HEK293 (cell line): ENCODE data around the gene SCNN1G.

Source experiments
- BCL11A ChIP-seq: fragments of 450-650 bp; formaldehyde crosslinking; IDR thresholded peaks from 2 replicates; pipeline ENCODE4 v1.5.1; 2016; ENCODE audit warnings: low read depth, missing biosample characterization, missing genetic modification characterization
- KLF16 ChIP-seq: fragments of 450-650 bp; formaldehyde crosslinking; IDR thresholded peaks from 2 replicates; pipeline ENCODE4 v1.5.1; 2017; ENCODE audit warnings: missing biosample characterization, missing genetic modification characterization
- KLF9 ChIP-seq: fragments of 450-650 bp; formaldehyde crosslinking; IDR thresholded peaks from 2 replicates; pipeline ENCODE4 v1.5.1; 2016; ENCODE audit warnings: missing biosample characterization, missing genetic modification characterization, low read depth
- MEIS1 ChIP-seq: sonication (generic); formaldehyde crosslinking; IDR thresholded peaks from 2 replicates; pipeline ENCODE4 v1.8.1; 2022; ENCODE audit warnings: missing genetic modification reagents, mild to moderate bottlenecking, borderline replicate concordance
- MYNN ChIP-seq: fragments of 450-650 bp; formaldehyde crosslinking; IDR thresholded peaks from 2 replicates; pipeline ENCODE4 v1.5.1; 2016; ENCODE audit warnings: missing biosample characterization, missing genetic modification characterization, borderline replicate concordance
- RBAK ChIP-seq: fragments of 450-650 bp; formaldehyde crosslinking; IDR thresholded peaks from 2 replicates; pipeline ENCODE4 v1.5.1; 2016; ENCODE audit warnings: missing biosample characterization, missing genetic modification characterization
- SALL2 ChIP-seq: fragments of 450-650 bp; formaldehyde crosslinking; IDR thresholded peaks from 2 replicates; pipeline ENCODE4 v1.5.0; 2017; ENCODE audit warnings: missing biosample characterization, mild to moderate bottlenecking, missing genetic modification characterization, borderline replicate concordance
- ZEB2 ChIP-seq: fragments of 450-650 bp; formaldehyde crosslinking; IDR thresholded peaks from 2 replicates; pipeline ENCODE4 v1.5.1; 2016; ENCODE audit warnings: missing biosample characterization, missing genetic modification characterization
- ZFP37 ChIP-seq: fragments of 450-650 bp; formaldehyde crosslinking; IDR thresholded peaks from 2 replicates; pipeline ENCODE4 v1.5.1; 2016; ENCODE audit warnings: missing biosample characterization, missing genetic modification characterization
- ZNF155 ChIP-seq: fragments of 450-650 bp; formaldehyde crosslinking; IDR thresholded peaks from 2 replicates; pipeline ENCODE4 v1.5.1; 2016; ENCODE audit warnings: missing biosample characterization, missing genetic modification characterization
- ZNF174 ChIP-seq: fragments of 450-650 bp; formaldehyde crosslinking; IDR thresholded peaks from 2 replicates; pipeline ENCODE4 v1.5.0; 2017; ENCODE audit warnings: missing biosample characterization, mild to moderate bottlenecking, missing genetic modification characterization
- ZNF211 ChIP-seq: fragments of 450-650 bp; formaldehyde crosslinking; IDR thresholded peaks from 2 replicates; pipeline ENCODE4 v1.5.1; 2016; ENCODE audit warnings: low read depth, missing biosample characterization, missing genetic modification characterization
- ZNF214 ChIP-seq: fragments of 450-650 bp; formaldehyde crosslinking; IDR thresholded peaks from 2 replicates; pipeline ENCODE4 v1.5.1; 2017; ENCODE audit warnings: missing biosample characterization, mild to moderate bottlenecking, missing genetic modification characterization, borderline replicate concordance
- ZNF324 ChIP-seq: fragments of 450-650 bp; formaldehyde crosslinking; IDR thresholded peaks from 2 replicates; pipeline ENCODE4 v1.5.1; 2016; ENCODE audit warnings: missing biosample characterization, missing genetic modification characterization
- ZNF350 ChIP-seq: fragments of 450-650 bp; formaldehyde crosslinking; IDR thresholded peaks from 2 replicates; pipeline ENCODE4 v1.5.0; 2017; ENCODE audit warnings: missing biosample characterization, mild to moderate bottlenecking, missing genetic modification characterization
- ZNF391 ChIP-seq: fragments of 450-650 bp; formaldehyde crosslinking; IDR thresholded peaks from 2 replicates; pipeline ENCODE4 v1.5.1; 2016; ENCODE audit warnings: low read depth, missing biosample characterization, missing genetic modification characterization, borderline replicate concordance
- ZNF394 ChIP-seq: fragments of 450-650 bp; formaldehyde crosslinking; IDR thresholded peaks from 2 replicates; pipeline ENCODE4 v1.5.1; 2016; ENCODE audit warnings: missing biosample characterization, missing genetic modification characterization, mild to moderate bottlenecking, moderate library complexity, borderline replicate concordance
- ZNF426 ChIP-seq: fragments of 450-650 bp; formaldehyde crosslinking; IDR thresholded peaks from 2 replicates; pipeline ENCODE4 v1.5.1; 2017; ENCODE audit warnings: missing biosample characterization, missing genetic modification characterization, mild to moderate bottlenecking, inconsistent platforms, moderate library complexity
- ZNF473 ChIP-seq: fragments of 450-650 bp; formaldehyde crosslinking; IDR thresholded peaks from 2 replicates; pipeline ENCODE4 v1.5.1; 2017; ENCODE audit warnings: missing biosample characterization, missing genetic modification characterization
- ZNF548 ChIP-seq: fragments of 450-650 bp; formaldehyde crosslinking; IDR thresholded peaks from 2 replicates; pipeline ENCODE4 v1.5.1; 2016; ENCODE audit warnings: missing biosample characterization, missing genetic modification characterization
- ZNF558 ChIP-seq: fragments of 450-650 bp; formaldehyde crosslinking; IDR thresholded peaks from 2 replicates; pipeline ENCODE4 v1.5.1; 2016; ENCODE audit warnings: missing biosample characterization, missing genetic modification characterization
- ZNF670 ChIP-seq: fragments of 450-650 bp; formaldehyde crosslinking; IDR thresholded peaks from 2 replicates; pipeline ENCODE4 v1.5.1; 2016; ENCODE audit warnings: missing biosample characterization, missing genetic modification characterization, low read depth
- ZNF76 ChIP-seq: fragments of 450-650 bp; formaldehyde crosslinking; IDR thresholded peaks from 2 replicates; pipeline ENCODE4; 2016; ENCODE audit warnings: low read depth, missing biosample characterization, missing genetic modification characterization, borderline replicate concordance
- ZNF837 ChIP-seq: fragments of 450-650 bp; formaldehyde crosslinking; IDR thresholded peaks from 2 replicates; pipeline ENCODE4 v1.5.1; 2016; ENCODE audit warnings: missing biosample characterization, missing genetic modification characterization
- ZSCAN16 ChIP-seq: fragments of 450-650 bp; formaldehyde crosslinking; IDR thresholded peaks from 2 replicates; pipeline ENCODE4 v1.5.1; 2016; ENCODE audit warnings: missing biosample characterization, missing genetic modification characterization
- TF ChIP-seq, protein P1 (sequence below): fragments of 450-650 bp; formaldehyde crosslinking; IDR thresholded peaks from 2 replicates; pipeline ENCODE4 v1.5.1; 2017; ENCODE audit warnings: missing biosample characterization, missing genetic modification characterization
- TF ChIP-seq, protein P2 (sequence below): fragments of 450-650 bp; formaldehyde crosslinking; IDR thresholded peaks from 2 replicates; pipeline ENCODE4; 2016; ENCODE audit warnings: missing biosample characterization, missing genetic modification characterization
- TF ChIP-seq, protein P3 (sequence below): fragments of 450-650 bp; formaldehyde crosslinking; IDR thresholded peaks from 2 replicates; pipeline ENCODE4 v1.5.1; 2016; ENCODE audit warnings: missing biosample characterization, missing genetic modification characterization
- TF ChIP-seq, protein P4 (sequence below): fragments of 450-650 bp; formaldehyde crosslinking; IDR thresholded peaks from 2 replicates; pipeline ENCODE4 v1.5.1; 2016; ENCODE audit warnings: missing biosample characterization, missing genetic modification characterization
- TF ChIP-seq, protein P5 (sequence below): fragments of 450-650 bp; formaldehyde crosslinking; IDR thresholded peaks from 2 replicates; pipeline ENCODE4 v1.5.1; 2016; ENCODE audit warnings: missing biosample characterization, missing genetic modification characterization

The SCNN1G gene

DNA sequence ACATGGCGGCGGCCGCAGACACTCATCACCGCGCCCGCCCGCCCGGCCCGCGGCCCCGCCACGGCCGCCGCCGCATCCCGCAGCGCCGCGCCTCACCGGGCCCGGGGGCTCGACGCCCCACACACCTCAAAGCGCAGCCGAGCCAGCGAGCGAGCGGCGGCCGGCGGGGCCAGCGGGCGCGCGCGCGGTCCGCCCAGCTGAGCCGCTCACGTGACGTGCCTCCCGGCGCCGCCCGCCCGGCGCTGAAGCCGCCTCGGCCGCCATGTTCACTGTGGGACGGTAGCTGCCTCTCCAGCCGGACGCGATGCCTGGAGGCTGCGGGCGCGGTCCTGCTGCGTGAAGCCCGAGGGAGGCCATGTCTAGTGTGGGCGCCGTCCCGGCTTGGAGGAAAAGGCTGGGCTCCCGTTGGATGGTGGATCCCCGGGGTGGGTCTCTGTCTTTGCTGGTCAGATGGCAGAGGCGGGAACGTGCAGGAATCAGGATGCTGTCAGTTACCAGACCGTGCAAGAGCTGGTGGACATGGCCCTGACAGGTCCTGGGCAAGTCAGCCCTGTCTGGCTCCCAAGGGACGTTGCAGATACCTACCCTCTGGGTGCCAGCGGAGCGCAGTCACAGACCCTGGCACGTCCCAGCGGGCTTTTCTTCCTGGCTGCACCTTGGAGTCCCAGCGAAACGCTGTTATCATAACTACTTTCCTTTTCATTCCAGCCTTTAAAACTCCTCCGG is 33.1 kb upstream of the SCNN1G start, which contains the start of gene USP31 (continued):
- TF ChIP-seq ZNF558 (tag by site-specific recombination) (no peak), ZNF76 (tag by site-specific recombination) (peak; percentile 98), ZNF391 (tag by site-specific recombination) (peak; percentile 69), KLF16 (tag by site-specific recombination) (peak; percentile 99), ZSCAN16 (tag by site-specific recombination) (no peak), ZNF394 (tag by site-specific recombination) (0 out of 2 replicates have a peak, but pooled peaks have one; percentile 24), ZNF837 (no peak), MEIS1 (CRISPR knock-in tag) (no peak), ZNF548 (tag by site-specific recombination) (no peak), ZNF214 (tag by site-specific recombination) (no peak), RBAK (tag by site-specific recombination) (no peak), MYNN (tag by site-specific recombination) (no peak), ZEB2 (peak; percentile 86), ZNF155 (tag by site-specific recombination) (no peak), ZNF174 (tag by site-specific recombination) (no peak; the same call in 1 of the 2 replicates), ZNF670 (no peak), ZNF324 (tag by site-specific recombination) (0 out of 2 replicates have a peak, but pooled peaks have one; percentile 25), SALL2 (tag by site-specific recombination) (no peak), ZNF426 (tag by site-specific recombination) (no peak), ZFP37 (tag by site-specific recombination) (no peak), BCL11A (tag by site-specific recombination) (no peak), ZNF350 (no peak), ZNF473 (tag by site-specific recombination) (no peak), KLF9 (tag by site-specific recombination) (peak; percentile 80), ZNF211 (tag by site-specific recombination) (no peak)
- TF ChIP-seq, protein P1, sequence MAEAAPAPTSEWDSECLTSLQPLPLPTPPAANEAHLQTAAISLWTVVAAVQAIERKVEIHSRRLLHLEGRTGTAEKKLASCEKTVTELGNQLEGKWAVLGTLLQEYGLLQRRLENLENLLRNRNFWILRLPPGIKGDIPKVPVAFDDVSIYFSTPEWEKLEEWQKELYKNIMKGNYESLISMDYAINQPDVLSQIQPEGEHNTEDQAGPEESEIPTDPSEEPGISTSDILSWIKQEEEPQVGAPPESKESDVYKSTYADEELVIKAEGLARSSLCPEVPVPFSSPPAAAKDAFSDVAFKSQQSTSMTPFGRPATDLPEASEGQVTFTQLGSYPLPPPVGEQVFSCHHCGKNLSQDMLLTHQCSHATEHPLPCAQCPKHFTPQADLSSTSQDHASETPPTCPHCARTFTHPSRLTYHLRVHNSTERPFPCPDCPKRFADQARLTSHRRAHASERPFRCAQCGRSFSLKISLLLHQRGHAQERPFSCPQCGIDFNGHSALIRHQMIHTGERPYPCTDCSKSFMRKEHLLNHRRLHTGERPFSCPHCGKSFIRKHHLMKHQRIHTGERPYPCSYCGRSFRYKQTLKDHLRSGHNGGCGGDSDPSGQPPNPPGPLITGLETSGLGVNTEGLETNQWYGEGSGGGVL (tag by site-specific recombination) = no peak
- TF ChIP-seq, protein P2, sequence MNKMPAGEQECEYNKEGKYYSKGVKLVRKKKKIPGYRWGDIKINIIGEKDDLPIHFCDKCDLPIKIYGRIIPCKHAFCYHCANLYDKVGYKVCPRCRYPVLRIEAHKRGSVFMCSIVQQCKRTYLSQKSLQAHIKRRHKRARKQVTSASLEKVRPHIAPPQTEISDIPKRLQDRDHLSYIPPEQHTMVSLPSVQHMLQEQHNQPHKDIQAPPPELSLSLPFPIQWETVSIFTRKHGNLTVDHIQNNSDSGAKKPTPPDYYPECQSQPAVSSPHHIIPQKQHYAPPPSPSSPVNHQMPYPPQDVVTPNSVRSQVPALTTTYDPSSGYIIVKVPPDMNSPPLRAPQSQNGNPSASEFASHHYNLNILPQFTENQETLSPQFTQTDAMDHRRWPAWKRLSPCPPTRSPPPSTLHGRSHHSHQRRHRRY = no peak
- TF ChIP-seq, protein P3, sequence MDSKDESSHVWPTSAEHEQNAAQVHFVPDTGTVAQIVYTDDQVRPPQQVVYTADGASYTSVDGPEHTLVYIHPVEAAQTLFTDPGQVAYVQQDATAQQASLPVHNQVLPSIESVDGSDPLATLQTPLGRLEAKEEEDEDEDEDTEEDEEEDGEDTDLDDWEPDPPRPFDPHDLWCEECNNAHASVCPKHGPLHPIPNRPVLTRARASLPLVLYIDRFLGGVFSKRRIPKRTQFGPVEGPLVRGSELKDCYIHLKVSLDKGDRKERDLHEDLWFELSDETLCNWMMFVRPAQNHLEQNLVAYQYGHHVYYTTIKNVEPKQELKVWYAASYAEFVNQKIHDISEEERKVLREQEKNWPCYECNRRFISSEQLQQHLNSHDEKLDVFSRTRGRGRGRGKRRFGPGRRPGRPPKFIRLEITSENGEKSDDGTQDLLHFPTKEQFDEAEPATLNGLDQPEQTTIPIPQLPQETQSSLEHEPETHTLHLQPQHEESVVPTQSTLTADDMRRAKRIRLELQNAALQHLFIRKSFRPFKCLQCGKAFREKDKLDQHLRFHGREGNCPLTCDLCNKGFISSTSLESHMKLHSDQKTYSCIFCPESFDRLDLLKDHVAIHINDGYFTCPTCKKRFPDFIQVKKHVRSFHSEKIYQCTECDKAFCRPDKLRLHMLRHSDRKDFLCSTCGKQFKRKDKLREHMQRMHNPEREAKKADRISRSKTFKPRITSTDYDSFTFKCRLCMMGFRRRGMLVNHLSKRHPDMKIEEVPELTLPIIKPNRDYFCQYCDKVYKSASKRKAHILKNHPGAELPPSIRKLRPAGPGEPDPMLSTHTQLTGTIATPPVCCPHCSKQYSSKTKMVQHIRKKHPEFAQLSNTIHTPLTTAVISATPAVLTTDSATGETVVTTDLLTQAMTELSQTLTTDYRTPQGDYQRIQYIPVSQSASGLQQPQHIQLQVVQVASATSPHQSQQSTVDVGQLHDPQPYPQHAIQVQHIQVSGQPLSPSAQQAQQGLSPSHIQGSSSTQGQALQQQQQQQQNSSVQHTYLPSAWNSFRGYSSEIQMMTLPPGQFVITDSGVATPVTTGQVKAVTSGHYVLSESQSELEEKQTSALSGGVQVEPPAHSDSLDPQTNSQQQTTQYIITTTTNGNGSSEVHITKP (tag by site-specific recombination) = no peak
- TF ChIP-seq, protein P4, sequence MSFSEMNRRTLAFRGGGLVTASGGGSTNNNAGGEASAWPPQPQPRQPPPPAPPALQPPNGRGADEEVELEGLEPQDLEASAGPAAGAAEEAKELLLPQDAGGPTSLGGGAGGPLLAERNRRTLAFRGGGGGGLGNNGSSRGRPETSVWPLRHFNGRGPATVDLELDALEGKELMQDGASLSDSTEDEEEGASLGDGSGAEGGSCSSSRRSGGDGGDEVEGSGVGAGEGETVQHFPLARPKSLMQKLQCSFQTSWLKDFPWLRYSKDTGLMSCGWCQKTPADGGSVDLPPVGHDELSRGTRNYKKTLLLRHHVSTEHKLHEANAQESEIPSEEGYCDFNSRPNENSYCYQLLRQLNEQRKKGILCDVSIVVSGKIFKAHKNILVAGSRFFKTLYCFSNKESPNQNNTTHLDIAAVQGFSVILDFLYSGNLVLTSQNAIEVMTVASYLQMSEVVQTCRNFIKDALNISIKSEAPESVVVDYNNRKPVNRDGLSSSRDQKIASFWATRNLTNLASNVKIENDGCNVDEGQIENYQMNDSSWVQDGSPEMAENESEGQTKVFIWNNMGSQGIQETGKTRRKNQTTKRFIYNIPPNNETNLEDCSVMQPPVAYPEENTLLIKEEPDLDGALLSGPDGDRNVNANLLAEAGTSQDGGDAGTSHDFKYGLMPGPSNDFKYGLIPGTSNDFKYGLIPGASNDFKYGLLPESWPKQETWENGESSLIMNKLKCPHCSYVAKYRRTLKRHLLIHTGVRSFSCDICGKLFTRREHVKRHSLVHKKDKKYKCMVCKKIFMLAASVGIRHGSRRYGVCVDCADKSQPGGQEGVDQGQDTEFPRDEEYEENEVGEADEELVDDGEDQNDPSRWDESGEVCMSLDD (tag by site-specific recombination) = no peak
- TF ChIP-seq, protein P5, sequence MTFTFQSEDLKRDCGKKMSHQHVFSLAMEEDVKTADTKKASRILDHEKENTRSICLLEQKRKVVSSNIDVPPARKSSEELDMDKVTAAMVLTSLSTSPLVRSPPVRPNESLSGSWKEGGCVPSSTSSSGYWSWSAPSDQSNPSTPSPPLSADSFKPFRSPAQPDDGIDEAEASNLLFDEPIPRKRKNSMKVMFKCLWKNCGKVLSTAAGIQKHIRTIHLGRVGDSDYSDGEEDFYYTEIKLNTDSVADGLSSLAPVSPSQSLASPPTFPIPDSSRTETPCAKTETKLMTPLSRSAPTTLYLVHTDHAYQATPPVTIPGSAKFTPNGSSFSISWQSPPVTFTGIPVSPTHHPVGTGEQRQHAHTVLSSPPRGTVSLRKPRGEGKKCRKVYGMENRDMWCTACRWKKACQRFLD (tag by site-specific recombination) = peak; percentile 96
- TF ChIP-seq, all 188 proteins: peak for 59
